ENCODE results near the gene ACTN4.

The ACTN4 gene

GRCh38 chr19:38670921-38671398 lies 23.5 kb downstream of the ACTN4 start:
- in situ Hi-C loops (cut with MboI; ENCODE audit: low sequenced_read_pairs) = no loop called here
- Histone ChIP-seq H3K36me3 (replicated peaks) (peaks cover 4% of the 10 kb centered on the region; the same call in 1 of the 2 replicates), H3K27me3 (ENCODE audit: low read depth) (no peaks in the 10 kb centered on the region), H3K4me1 (peaks cover 33% of the 10 kb centered on the region), H3K4me3 (no peak overlapping the region), H3K9me3 (no peaks in the 10 kb centered on the region; the same call in 1 of the 2 replicates)
- DNase-seq (ENCODE audit: low spot score in 2 of 2) = no peak

GRCh38 chr19:38671654-38672053 lies 24.2 kb downstream of the ACTN4 start:
- no peak overlapping the region for H3K4me3 ChIP-seq
- H3K9me3 ChIP-seq = no peaks in the 10 kb centered on the region; the same call in 1 of the 2 replicates
- no peak for DNase-seq (ENCODE audit: low spot score in 2 of 2)
- no peaks in the 10 kb centered on the region for H3K27me3 ChIP-seq (ENCODE audit: low read depth)
- in situ Hi-C loops (cut with MboI; ENCODE audit: low sequenced_read_pairs) = no loop called here
- peaks cover 4% of the 10 kb centered on the region; the same call in 1 of the 2 replicates for H3K36me3 ChIP-seq (replicated peaks)
- H3K4me1 ChIP-seq = peaks cover 26% of the 10 kb centered on the region

GRCh38 chr19:38673030-38673429 lies 25.6 kb downstream of the ACTN4 start:
- Histone ChIP-seq H3K4me1 (peaks cover 13% of the 10 kb centered on the region), H3K4me3 (no peak overlapping the region), H3K27me3 (ENCODE audit: low read depth) (no peaks in the 10 kb centered on the region), H3K36me3 (replicated peaks) (peaks cover 1% of the 10 kb centered on the region; the same call in 1 of the 2 replicates), H3K9me3 (no peaks in the 10 kb centered on the region)
- DNase-seq (ENCODE audit: low spot score in 2 of 2) = no peak
- in situ Hi-C loops (cut with MboI; ENCODE audit: low sequenced_read_pairs) = no loop called here

GRCh38 chr19:38674388-38675171 lies 27.1 kb downstream of the ACTN4 start:
- in situ Hi-C loops (cut with MboI; ENCODE audit: low sequenced_read_pairs) = no loop called here
- peaks cover 11% of the 10 kb centered on the region for H3K4me1 ChIP-seq
- no peak for DNase-seq (ENCODE audit: low spot score in 2 of 2)

GRCh38 chr19:38675611-38676010 lies 28.2 kb downstream of the ACTN4 start:
- peaks cover 5% of the 10 kb centered on the region for H3K4me1 ChIP-seq
- H3K36me3 ChIP-seq (replicated peaks) = peaks cover 3% of the 10 kb centered on the region; the same call in 1 of the 2 replicates
- no peak for DNase-seq (ENCODE audit: low spot score in 2 of 2)
- in situ Hi-C loops (cut with MboI; ENCODE audit: low sequenced_read_pairs) = no loop called here
- H3K4me3 ChIP-seq = no peak overlapping the region
- H3K27me3 ChIP-seq (ENCODE audit: low read depth) = no peaks in the 10 kb centered on the region
- no peaks in the 10 kb centered on the region for H3K9me3 ChIP-seq

More at GRCh38 chr19:38674388-38675171, 27.1 kb downstream of the ACTN4 start:
- peaks cover 3% of the 10 kb centered on the region for H3K36me3 ChIP-seq (replicated peaks)
- no peak overlapping the region for H3K4me3 ChIP-seq
- no peaks in the 10 kb centered on the region for H3K27me3 ChIP-seq (ENCODE audit: low read depth)
- H3K9me3 ChIP-seq = no peaks in the 10 kb centered on the region

GRCh38 chr19:38676023-38676877 lies 28.8 kb downstream of the ACTN4 start:
- H3K27me3 ChIP-seq (ENCODE audit: low read depth) = no peaks in the 10 kb centered on the region
- H3K36me3 ChIP-seq (replicated peaks) = peaks cover 4% of the 10 kb centered on the region
- H3K4me3 ChIP-seq = no peak overlapping the region
- no peaks in the 10 kb centered on the region; the same call in 1 of the 2 replicates for H3K4me1 ChIP-seq
- in situ Hi-C loops (cut with MboI; ENCODE audit: low sequenced_read_pairs) = no loop called here
- DNase-seq (ENCODE audit: low spot score in 2 of 2) = no peak
- no peaks in the 10 kb centered on the region for H3K9me3 ChIP-seq

- Histone ChIP-seq H3K4me1 (no peaks in the 10 kb centered on the region), H3K36me3 (replicated peaks) (peaks cover 8% of the 10 kb centered on the region), H3K9me3 (no peaks in the 10 kb centered on the region), H3K4me3 (no peak overlapping the region), H3K27me3 (ENCODE audit: low read depth) (no peaks in the 10 kb centered on the region)
- in situ Hi-C loops (cut with MboI; ENCODE audit: low sequenced_read_pairs) = no loop called here
- no peak for DNase-seq (ENCODE audit: low spot score in 2 of 2)
Measured at GRCh38 chr19:38676878-38677646, 29.6 kb downstream of the ACTN4 start.

GRCh38 chr19:38678217-38678890 lies 30.9 kb downstream of the ACTN4 start:
- no peak overlapping the region for H3K4me3 ChIP-seq
- in situ Hi-C loops (cut with MboI; ENCODE audit: low sequenced_read_pairs) = no loop called here
- DNase-seq (ENCODE audit: low spot score in 2 of 2) = no peak
- no peaks in the 10 kb centered on the region for H3K27me3 ChIP-seq (ENCODE audit: low read depth)
- peaks cover 1% of the 10 kb centered on the region for H3K4me1 ChIP-seq
- H3K36me3 ChIP-seq (replicated peaks) = peaks cover 12% of the 10 kb centered on the region
- no peaks in the 10 kb centered on the region for H3K9me3 ChIP-seq

GRCh38 chr19:38678891-38679494 lies 31.5 kb downstream of the ACTN4 start:
- H3K9me3 ChIP-seq = no peaks in the 10 kb centered on the region
- peaks cover 8% of the 10 kb centered on the region for H3K4me1 ChIP-seq
- no peaks in the 10 kb centered on the region for H3K27me3 ChIP-seq (ENCODE audit: low read depth)
- in situ Hi-C loops (cut with MboI; ENCODE audit: low sequenced_read_pairs) = no loop called here
- no peak overlapping the region for H3K4me3 ChIP-seq
- no peak for DNase-seq (ENCODE audit: low spot score in 2 of 2)
- H3K36me3 ChIP-seq (replicated peaks) = peaks cover 12% of the 10 kb centered on the region

GRCh38 chr19:38679839-38680238 lies 32.4 kb downstream of the ACTN4 start:
- H3K4me3 ChIP-seq = no peak overlapping the region
- peaks cover 12% of the 10 kb centered on the region for H3K36me3 ChIP-seq (replicated peaks)
- H3K4me1 ChIP-seq = peaks cover 16% of the 10 kb centered on the region
- H3K27me3 ChIP-seq (ENCODE audit: low read depth) = no peaks in the 10 kb centered on the region
- in situ Hi-C loops (cut with MboI; ENCODE audit: low sequenced_read_pairs) = no loop called here
- no peak for DNase-seq (ENCODE audit: low spot score in 2 of 2)
- H3K9me3 ChIP-seq = no peaks in the 10 kb centered on the region

GRCh38 chr19:38682195-38682867 lies 34.9 kb downstream of the ACTN4 start:
- no peak for DNase-seq (ENCODE audit: low spot score in 2 of 2)
- Histone ChIP-seq H3K36me3 (replicated peaks) (peaks cover 12% of the 10 kb centered on the region), H3K27me3 (ENCODE audit: low read depth) (no peaks in the 10 kb centered on the region)

GRCh38 chr19:38682872-38683392 lies 35.5 kb downstream of the ACTN4 start:
- in situ Hi-C loops (cut with MboI; ENCODE audit: low sequenced_read_pairs) = no loop called here
- DNase-seq (ENCODE audit: low spot score in 2 of 2) = no peak
- Histone ChIP-seq H3K4me1 (peaks cover 39% of the 10 kb centered on the region), H3K4me3 (no peak overlapping the region), H3K9me3 (no peaks in the 10 kb centered on the region), H3K36me3 (replicated peaks) (peaks cover 12% of the 10 kb centered on the region), H3K27me3 (ENCODE audit: low read depth) (no peaks in the 10 kb centered on the region)

More at GRCh38 chr19:38682195-38682867, 34.9 kb downstream of the ACTN4 start:
- in situ Hi-C loops (cut with MboI; ENCODE audit: low sequenced_read_pairs) = no loop called here
- H3K9me3 ChIP-seq = no peaks in the 10 kb centered on the region
- H3K4me3 ChIP-seq = no peak overlapping the region
- H3K4me1 ChIP-seq = peaks cover 36% of the 10 kb centered on the region

All from HAP-1 (cell line).